ENCODE measurements around the gene KLHDC4. TPM values are rescaled to one million over a fixed set of nuclear protein-coding genes. Genes with fewer than 3 reads are reported as not detected.

KLHDC4 gene
- total and polyA plus RNA-seq, 10 of the 15 experiments (the other 5 are each of a cell fraction or from before 2014, with no cell fraction given), result 0.80 to 62.1 (median 32.8) TPM

DNA sequence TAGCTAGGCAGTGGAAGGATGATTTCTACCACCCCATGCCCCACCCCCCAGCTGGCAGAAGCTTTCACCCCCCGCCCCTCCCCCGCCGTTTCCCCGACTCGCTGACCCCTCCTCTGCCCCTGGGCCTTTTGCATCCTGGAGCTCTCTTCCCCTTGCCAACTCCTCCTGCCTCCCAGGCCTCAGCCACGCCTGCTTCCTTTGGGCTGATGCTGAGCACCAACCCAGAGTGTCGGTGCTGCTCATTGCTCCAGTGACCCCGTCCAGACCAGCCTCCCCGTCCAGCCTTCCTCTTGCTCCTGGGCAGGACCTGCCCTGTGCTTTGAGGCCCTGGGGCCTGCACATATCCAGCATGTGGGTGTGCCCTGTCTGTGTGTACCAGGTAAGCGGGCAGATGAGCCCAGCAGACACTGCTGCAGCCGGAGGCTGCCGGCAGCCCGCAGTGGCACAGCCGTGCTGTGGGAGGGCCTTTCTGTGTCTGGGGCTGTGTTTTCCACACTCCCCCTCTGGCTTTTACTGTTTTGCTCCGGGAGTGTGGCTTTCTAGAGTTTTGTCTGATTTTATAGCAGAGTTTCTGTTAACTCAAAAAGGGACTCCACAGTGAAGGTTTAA is 90.6 kb downstream of the KLHDC4 start:
- H3K4me1 ChIP-seq (ENCODE audit: control insufficient read depth, insufficient read depth, low read length), result no peaks in the 10 kb centered on the region
- POLR2A ChIA-PET, result no interaction called here
- H3K9me3 ChIP-seq (replicated peaks; ENCODE audit: control insufficient read depth, insufficient read depth, low read length), result no peaks in the 10 kb centered on the region
- no peak overlapping the region for H3K4me3 ChIP-seq
- TF ChIP-seq KLF5 (IDR thresholded peaks at IDR 0.05; ENCODE audit: partially characterized antibody) (no peak), STAT3 (IDR thresholded peaks at IDR 0.05; ENCODE audit: low read depth, low read length) (no peak), FOXK2 (IDR thresholded peaks at IDR 0.05) (no peak), MTA2 (IDR thresholded peaks at IDR 0.05; ENCODE audit: low read depth) (no peak), TBL1XR1 (IDR thresholded peaks at IDR 0.05; ENCODE audit: low read depth, low read length) (no peak), ATF7 (IDR thresholded peaks at IDR 0.05; ENCODE audit: low read depth) (no peak)
- TF ChIP-seq, protein P1, sequence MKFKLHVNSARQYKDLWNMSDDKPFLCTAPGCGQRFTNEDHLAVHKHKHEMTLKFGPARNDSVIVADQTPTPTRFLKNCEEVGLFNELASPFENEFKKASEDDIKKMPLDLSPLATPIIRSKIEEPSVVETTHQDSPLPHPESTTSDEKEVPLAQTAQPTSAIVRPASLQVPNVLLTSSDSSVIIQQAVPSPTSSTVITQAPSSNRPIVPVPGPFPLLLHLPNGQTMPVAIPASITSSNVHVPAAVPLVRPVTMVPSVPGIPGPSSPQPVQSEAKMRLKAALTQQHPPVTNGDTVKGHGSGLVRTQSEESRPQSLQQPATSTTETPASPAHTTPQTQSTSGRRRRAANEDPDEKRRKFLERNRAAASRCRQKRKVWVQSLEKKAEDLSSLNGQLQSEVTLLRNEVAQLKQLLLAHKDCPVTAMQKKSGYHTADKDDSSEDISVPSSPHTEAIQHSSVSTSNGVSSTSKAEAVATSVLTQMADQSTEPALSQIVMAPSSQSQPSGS (IDR thresholded peaks at IDR 0.05; ENCODE audit: low read length), result no peak
- H3K36me3 ChIP-seq (ENCODE audit: control insufficient read depth in 2 of 2, insufficient read depth in 2 of 2, low read length in 1 of 2), result no peaks in the 10 kb centered on the region
- H3K27me3 ChIP-seq (replicated peaks in 1 of 2; ENCODE audit: control insufficient read depth in 2 of 2, insufficient read depth in 2 of 2, low read length in 1 of 2), result no peaks in the 10 kb centered on the region
- H3K4me2 ChIP-seq (ENCODE audit: control insufficient read depth, insufficient read depth), result no peak overlapping the region
- H2AFZ ChIP-seq (ENCODE audit: control insufficient read depth, low read depth, low read length), result no peak overlapping the region
- no peaks in the 10 kb centered on the region for H4K20me1 ChIP-seq (ENCODE audit: control insufficient read depth, insufficient read depth)
- no peak for DNase-seq (ENCODE audit: low read depth, low spot score)
- RAD21 ChIA-PET (ENCODE audit: unreplicated experiment), result no interaction called here
- no peak overlapping the region for H3K9ac ChIP-seq (ENCODE audit: control insufficient read depth, insufficient read depth, low read length)
- CTCF ChIA-PET, result no interaction called here
- ATAC-seq, result no peak
- BruUV-seq (replicated peaks), result no TSS peak
- in situ Hi-C loops (cut with MboI) (no loop called here), intact Hi-C loops (cut with micrococcal nuclease; ENCODE audit: unreplicated experiment) (no loop called here)
- SMC1A ChIA-PET (ENCODE audit: uncharacterized antibody, unreplicated experiment), result no interaction called here
- H3K79me2 ChIP-seq (ENCODE audit: control insufficient read depth, insufficient read depth, low read length), result no peaks in the 10 kb centered on the region
- FAIRE-seq, result no peak
- WGBS (ENCODE audit: insufficient coverage, insufficient replicate concordance, low lambda C conversion rate, missing lambda C conversion rate), result 51% methylated on average over 10 of the region's 15 CpGs
- no peak overlapping the region for H3K27ac ChIP-seq (ENCODE audit: control insufficient read depth, insufficient read depth)

DNA sequence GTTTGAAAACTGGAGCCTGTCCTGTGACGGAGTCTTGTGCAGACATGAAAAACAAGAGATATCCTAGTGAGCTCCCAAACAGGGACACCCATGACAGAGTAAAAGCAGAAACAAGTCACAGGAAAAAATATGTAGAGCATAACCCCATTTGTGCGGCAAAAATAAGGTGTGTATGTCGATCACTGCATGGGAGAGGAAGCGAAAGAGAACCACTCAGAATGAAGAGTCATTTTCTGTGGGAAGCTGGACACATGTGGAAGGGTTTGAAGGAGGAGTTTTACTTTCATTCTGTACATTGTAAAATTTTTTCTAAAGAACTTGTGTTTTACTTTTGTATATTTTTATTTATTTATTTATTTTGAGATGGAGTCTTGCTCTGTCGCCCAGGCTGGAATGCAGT is 91.4 kb downstream of the KLHDC4 start:
- FAIRE-seq (no peak), ATAC-seq (0 out of 3 replicates have a peak, but pooled peaks have one; percentile 35), DNase-seq (ENCODE audit: low read depth, low spot score) (no peak)
- in situ Hi-C loops (cut with MboI) (no loop called here), intact Hi-C loops (cut with micrococcal nuclease; ENCODE audit: unreplicated experiment) (no loop called here)
- ChIA-PET CTCF (no interaction called here), RAD21 (ENCODE audit: unreplicated experiment) (no interaction called here), SMC1A (ENCODE audit: uncharacterized antibody, unreplicated experiment) (no interaction called here), POLR2A (no interaction called here)
- Histone ChIP-seq H3K4me3 (no peak overlapping the region), H3K36me3 (ENCODE audit: control insufficient read depth in 2 of 2, insufficient read depth in 2 of 2, low read length in 1 of 2) (no peaks in the 10 kb centered on the region), H3K27me3 (replicated peaks in 1 of 2; ENCODE audit: control insufficient read depth in 2 of 2, insufficient read depth in 2 of 2, low read length in 1 of 2) (no peaks in the 10 kb centered on the region), H3K79me2 (ENCODE audit: control insufficient read depth, insufficient read depth, low read length) (no peaks in the 10 kb centered on the region), H2AFZ (ENCODE audit: control insufficient read depth, low read depth, low read length) (no peak overlapping the region), H3K4me2 (ENCODE audit: control insufficient read depth, insufficient read depth) (no peak overlapping the region), H3K27ac (ENCODE audit: control insufficient read depth, insufficient read depth) (no peak overlapping the region), H3K4me1 (ENCODE audit: control insufficient read depth, insufficient read depth, low read length) (no peaks in the 10 kb centered on the region), H4K20me1 (ENCODE audit: control insufficient read depth, insufficient read depth) (no peaks in the 10 kb centered on the region), H3K9me3 (replicated peaks; ENCODE audit: control insufficient read depth, insufficient read depth, low read length) (no peaks in the 10 kb centered on the region), H3K9ac (ENCODE audit: control insufficient read depth, insufficient read depth, low read length) (no peak overlapping the region)
- no TSS peak for BruUV-seq (replicated peaks)
- TF ChIP-seq EGR1 (IDR thresholded peaks at IDR 0.05; ENCODE audit: borderline replicate concordance in 1 of 2, low read depth in 2 of 2, low read length in 2 of 2) (no peak), SPI1 (IDR thresholded peaks at IDR 0.05; ENCODE audit: borderline replicate concordance, insufficient read depth, low read depth, low read length) (peak; percentile 60; the same call in 1 of the 2 replicates)
- 50% methylated on average over 5 of the region's 5 CpGs for WGBS (ENCODE audit: insufficient coverage, insufficient replicate concordance, low lambda C conversion rate, missing lambda C conversion rate)

Data from GM12878 (cell line).